K562 treated with DMSO at 1 percent for 12 hours (cell line): Measurements from ENCODE around the gene POGLUT3. TPM values are rescaled to one million over a fixed set of nuclear protein-coding genes. Genes with fewer than 3 reads are reported as not detected.

Experiments
- total RNA-seq: library from RNA; unstranded; fragments of 300-600 nt; gene quantifications from 2 replicates; pipeline ENCODE4 v1.2.3, GENCODE V29; 2022; ENCODE audit not compliant: insufficient read depth

Gene POGLUT3, protein sequence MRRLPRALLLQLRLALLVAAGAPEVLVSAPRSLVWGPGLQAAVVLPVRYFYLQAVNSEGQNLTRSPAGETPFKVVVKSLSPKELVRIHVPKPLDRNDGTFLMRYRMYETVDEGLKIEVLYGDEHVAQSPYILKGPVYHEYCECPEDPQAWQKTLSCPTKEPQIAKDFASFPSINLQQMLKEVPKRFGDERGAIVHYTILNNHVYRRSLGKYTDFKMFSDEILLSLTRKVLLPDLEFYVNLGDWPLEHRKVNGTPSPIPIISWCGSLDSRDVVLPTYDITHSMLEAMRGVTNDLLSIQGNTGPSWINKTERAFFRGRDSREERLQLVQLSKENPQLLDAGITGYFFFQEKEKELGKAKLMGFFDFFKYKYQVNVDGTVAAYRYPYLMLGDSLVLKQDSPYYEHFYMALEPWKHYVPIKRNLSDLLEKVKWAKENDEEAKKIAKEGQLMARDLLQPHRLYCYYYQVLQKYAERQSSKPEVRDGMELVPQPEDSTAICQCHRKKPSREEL
- 6.3 and 19.9 TPM in 2 replicates for total RNA-seq

GRCh38 chr11:108498046-108498815 is at the start of gene POGLUT3:
Gene POGLUT3 (minus strand): TSS chr11:108498384. CDS start chr11:108498366, 18 bp downstream.

DNA sequence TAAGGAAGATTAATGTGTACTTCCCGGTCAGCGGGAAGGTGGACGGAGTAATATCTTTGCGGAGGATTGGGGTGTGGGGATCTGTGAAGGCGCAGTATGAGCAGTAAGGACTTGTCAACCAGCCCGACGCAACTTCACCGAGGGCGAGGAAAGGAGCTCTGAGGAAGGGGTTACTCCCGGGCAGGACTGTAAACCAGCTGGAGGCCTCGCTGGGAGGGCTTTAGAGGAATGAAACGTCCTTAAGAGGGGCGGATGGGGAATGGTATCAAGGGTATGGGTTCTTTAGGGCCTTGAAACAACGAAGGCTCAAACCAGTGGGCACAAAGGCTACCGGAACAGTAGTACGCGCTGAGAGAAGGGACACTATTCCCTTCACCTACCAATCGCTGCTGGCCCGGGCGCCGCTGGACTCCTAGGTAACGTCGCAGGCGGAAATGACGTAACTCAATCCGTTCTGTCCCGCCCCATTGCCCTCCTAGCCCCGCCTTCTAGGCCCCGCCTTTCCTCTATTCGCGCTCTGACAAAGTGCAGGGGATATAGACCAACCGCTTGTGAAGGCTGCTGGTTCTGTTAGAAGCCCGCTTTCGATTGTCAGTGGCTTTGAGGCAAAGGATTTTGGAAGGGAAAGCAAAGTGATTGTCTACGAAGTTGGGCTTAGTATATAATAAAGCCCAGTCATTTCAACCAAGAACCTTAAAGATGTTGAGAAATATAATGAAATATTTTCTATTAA is 30.9 kb downstream of the POGLUT3 start, which contains the start of gene C11orf65:
C11orf65 (minus strand) TSS at position 439 of the 733 bp plus-strand sequence. CDS start 5,970 bp downstream, outside the sequence.

Other genes with a start within 250 kb of the POGLUT3 start
- 0.30 TPM in 1 of 2 replicates, not detected in the other for gene C11orf65, start 30.9 kb downstream of the POGLUT3 start, total RNA-seq
- gene EXPH5, start 95.4 kb upstream of the POGLUT3 start, total RNA-seq = 0.35 and 1.9 TPM in 2 replicates
- 18.8 and 31.0 TPM in 2 replicates for gene DDX10, start 166.7 kb upstream of the POGLUT3 start, total RNA-seq